ENCODE results near the gene ZBTB45. TPM values are rescaled to one million over a fixed set of nuclear protein-coding genes. Genes with fewer than 3 reads are reported as not detected.
A peak's percentile ranks its signal among the peaks of the same experiment; 100 is the strongest.

Gene ZBTB45
- total RNA-seq, 1 experiment from 2014 or later: 12.0 TPM

DNA sequence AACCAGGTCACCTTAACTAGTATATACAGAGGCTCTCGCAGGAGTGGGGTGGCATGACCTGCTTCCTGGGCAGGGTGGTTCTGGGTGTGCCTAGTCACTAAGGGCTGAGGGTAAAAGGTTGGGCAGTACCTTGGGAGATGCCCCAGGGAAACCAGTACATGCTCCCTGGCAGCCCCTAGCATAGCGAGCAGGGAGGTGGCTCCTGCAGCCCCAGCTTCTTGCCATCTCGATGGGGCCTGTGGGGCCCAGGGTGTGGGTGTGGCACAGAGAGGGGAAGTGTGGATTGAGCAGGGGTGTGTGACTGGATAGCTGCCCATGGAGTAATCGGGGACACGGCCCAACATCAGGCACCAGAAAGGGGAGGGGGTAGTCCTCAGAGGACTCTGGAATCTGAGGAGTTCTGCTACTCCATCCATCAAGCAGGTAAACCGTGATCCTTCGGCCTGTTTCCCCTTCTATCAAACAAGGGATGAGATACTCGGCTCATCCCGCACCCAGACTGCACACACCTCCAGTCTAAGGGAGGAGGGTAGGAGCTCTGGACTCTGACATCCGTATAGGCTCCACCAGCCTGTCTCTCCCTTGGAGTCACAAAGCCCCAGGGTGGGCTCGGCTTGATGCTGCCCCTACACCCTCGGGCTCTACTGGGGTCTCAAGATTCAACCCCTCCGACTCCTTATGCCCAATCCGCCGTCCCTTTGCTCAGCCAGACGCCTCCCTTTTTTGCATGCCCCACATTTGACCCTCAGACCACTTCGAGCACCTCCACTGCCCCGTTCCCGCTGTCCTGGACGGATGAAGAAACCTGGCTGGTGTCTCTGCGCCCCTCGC, 1.1 kb downstream of the ZBTB45 start:
- BruUV-seq (replicated peaks): no TSS peak
- POLR2A ChIA-PET: interaction anchor here (0.6 to 3.8 kb wide), 6 partner anchors 17 to 156 kb away, joined by 3 to 33 read pairs (median 8); partner anchors contain the start of genes CHMP2A, TRIM28 and ZNF497
- Histone ChIP-seq H3K27me3 (ENCODE audit: insufficient read depth, low read length) (no peaks in the 10 kb centered on the region), H3K27ac (ENCODE audit: low read depth, low read length) (peak overlapping the region; percentile 91), H3K36me3 (ENCODE audit: control insufficient read depth in 1 of 2, insufficient read depth in 2 of 2, low read length in 2 of 2) (peaks cover 2 to 17% of the 10 kb centered on the region in 2 experiments; a peak in 2 of 4 replicates), H3K4me1 (ENCODE audit: control insufficient read depth in 1 of 2, insufficient read depth in 2 of 2, low read length in 2 of 2) (peaks cover 15 to 42% of the 10 kb centered on the region in 2 experiments), H2AFZ (ENCODE audit: low read depth, low read length, poor library complexity, severe bottlenecking) (no peak overlapping the region), H3K9me2 (ENCODE audit: insufficient read depth) (no peaks in the 10 kb centered on the region), H3K9ac (ENCODE audit: low read length) (peak overlapping the region; percentile 84), H3K4me3 (replicated peaks in 1 of 2; ENCODE audit: low read depth in 1 of 2, low read length in 2 of 2) (peak overlapping the region; percentile 78 to 90), H4K20me1 (ENCODE audit: insufficient read depth) (no peaks in the 10 kb centered on the region), H3K79me2 (ENCODE audit: insufficient read depth, low read length) (peaks cover 49% of the 10 kb centered on the region), H3K9me3 (ENCODE audit: control insufficient read depth in 1 of 2, insufficient read depth in 1 of 2, low read depth in 1 of 2, low read length in 2 of 2) (no peaks in the 10 kb centered on the region), H3K4me2 (ENCODE audit: low read length) (peak overlapping the region; percentile 91)
- TF ChIP-seq POLR2AphosphoS5 (IDR thresholded peaks at IDR 0.05; ENCODE audit: low read depth, low read length): peak; percentile 63
- TF ChIP-seq REST (IDR thresholded peaks at IDR 0.05; ENCODE audit: low read depth): no peak
- peak; percentile 32 for TF ChIP-seq POLR2A (IDR thresholded peaks at IDR 0.05; ENCODE audit: borderline replicate concordance, extremely low read depth, insufficient read depth, insufficient read length)
- TF ChIP-seq ZNF274 (IDR thresholded peaks at IDR 0.05; ENCODE audit: low read depth, low read length): no peak
- TF ChIP-seq, protein P1, sequence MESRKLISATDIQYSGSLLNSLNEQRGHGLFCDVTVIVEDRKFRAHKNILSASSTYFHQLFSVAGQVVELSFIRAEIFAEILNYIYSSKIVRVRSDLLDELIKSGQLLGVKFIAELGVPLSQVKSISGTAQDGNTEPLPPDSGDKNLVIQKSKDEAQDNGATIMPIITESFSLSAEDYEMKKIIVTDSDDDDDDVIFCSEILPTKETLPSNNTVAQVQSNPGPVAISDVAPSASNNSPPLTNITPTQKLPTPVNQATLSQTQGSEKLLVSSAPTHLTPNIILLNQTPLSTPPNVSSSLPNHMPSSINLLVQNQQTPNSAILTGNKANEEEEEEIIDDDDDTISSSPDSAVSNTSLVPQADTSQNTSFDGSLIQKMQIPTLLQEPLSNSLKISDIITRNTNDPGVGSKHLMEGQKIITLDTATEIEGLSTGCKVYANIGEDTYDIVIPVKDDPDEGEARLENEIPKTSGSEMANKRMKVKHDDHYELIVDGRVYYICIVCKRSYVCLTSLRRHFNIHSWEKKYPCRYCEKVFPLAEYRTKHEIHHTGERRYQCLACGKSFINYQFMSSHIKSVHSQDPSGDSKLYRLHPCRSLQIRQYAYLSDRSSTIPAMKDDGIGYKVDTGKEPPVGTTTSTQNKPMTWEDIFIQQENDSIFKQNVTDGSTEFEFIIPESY (IDR thresholded peaks at IDR 0.05; ENCODE audit: extremely low read depth, insufficient replicate concordance, low read length): no peak
- TF ChIP-seq, protein P2, sequence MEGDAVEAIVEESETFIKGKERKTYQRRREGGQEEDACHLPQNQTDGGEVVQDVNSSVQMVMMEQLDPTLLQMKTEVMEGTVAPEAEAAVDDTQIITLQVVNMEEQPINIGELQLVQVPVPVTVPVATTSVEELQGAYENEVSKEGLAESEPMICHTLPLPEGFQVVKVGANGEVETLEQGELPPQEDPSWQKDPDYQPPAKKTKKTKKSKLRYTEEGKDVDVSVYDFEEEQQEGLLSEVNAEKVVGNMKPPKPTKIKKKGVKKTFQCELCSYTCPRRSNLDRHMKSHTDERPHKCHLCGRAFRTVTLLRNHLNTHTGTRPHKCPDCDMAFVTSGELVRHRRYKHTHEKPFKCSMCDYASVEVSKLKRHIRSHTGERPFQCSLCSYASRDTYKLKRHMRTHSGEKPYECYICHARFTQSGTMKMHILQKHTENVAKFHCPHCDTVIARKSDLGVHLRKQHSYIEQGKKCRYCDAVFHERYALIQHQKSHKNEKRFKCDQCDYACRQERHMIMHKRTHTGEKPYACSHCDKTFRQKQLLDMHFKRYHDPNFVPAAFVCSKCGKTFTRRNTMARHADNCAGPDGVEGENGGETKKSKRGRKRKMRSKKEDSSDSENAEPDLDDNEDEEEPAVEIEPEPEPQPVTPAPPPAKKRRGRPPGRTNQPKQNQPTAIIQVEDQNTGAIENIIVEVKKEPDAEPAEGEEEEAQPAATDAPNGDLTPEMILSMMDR (IDR thresholded peaks at IDR 0.05 in 2 of 3, conservative IDR thresholded peaks at IDR 0.05 in 1 of 3; ENCODE audit: borderline replicate concordance in 1 of 3, insufficient read depth in 1 of 3, low read depth in 2 of 3, low read length in 2 of 3): no peak
- ATAC-seq (no peak), DNase-seq (ENCODE audit: low read depth, low spot score) (no peak)
- RAD21 ChIA-PET (ENCODE audit: low non-redundant PET in 1 of 2, low total read pairs in 2 of 2, uncharacterized antibody in 2 of 2, unreplicated experiment in 2 of 2): interaction anchor here in 1 of 2 experiments (2.2 kb wide), 1 partner anchor 36 kb away, joined by 6 read pairs; the partner anchor contains the start of gene CHMP2A
- intact Hi-C loops (cut with micrococcal nuclease): loop anchor here (1.0 to 5.0 kb wide), 3 partner anchors 26 to 301 kb away; partner anchors contain the start of genes TRIM28 and ZSCAN22
- CTCF ChIA-PET: interaction anchor here (0.5 to 3.3 kb wide), 11 partner anchors 11 to 290 kb away, joined by 3 to 20 read pairs (median 4); partner anchors contain the start of genes CHMP2A, TRIM28, ZNF446 and ZNF497
